Memory B cell (primary cell): ENCODE data around the gene PCNX2.
A peak's percentile ranks its signal among the peaks of the same experiment; 100 is the strongest.

Experiments
- ATAC-seq: fragments of 150-1000 bp; cut with Tn5 transposase; 2 replicates; pipeline ENCODE4 v1.10.0; 2021; ENCODE audit warnings: low read depth, mild to moderate bottlenecking, moderate library complexity
- DNase-seq, 2 donors: peaks; one replicate each; pipeline ENCODE4 v3.0.0; 2022; ENCODE audit warnings: low spot score in 2 of 2
- H3K27ac Mint-ChIP-seq: one replicate; pipeline ENCODE4 v1.8.0; 2022; ENCODE audit warnings: mild to moderate bottlenecking, moderate library complexity, mixed read lengths
- H3K27me3 Mint-ChIP-seq: one replicate; pipeline ENCODE4 v1.8.0; 2022; ENCODE audit warnings: mixed read lengths
- H3K36me3 Mint-ChIP-seq: one replicate; pipeline ENCODE4 v1.8.0; 2022; ENCODE audit warnings: mild to moderate bottlenecking, mixed read lengths
- H3K4me1 Mint-ChIP-seq: one replicate; pipeline ENCODE4 v1.8.0; 2022; ENCODE audit warnings: mixed read lengths
- H3K4me3 Mint-ChIP-seq: one replicate; pipeline ENCODE4 v1.8.0; 2022; ENCODE audit warnings: mild to moderate bottlenecking, moderate library complexity, mixed read lengths
- H3K9me3 Mint-ChIP-seq: one replicate; pipeline ENCODE4 v1.8.0; 2022; ENCODE audit warnings: mixed read lengths

The PCNX2 gene

DNA sequence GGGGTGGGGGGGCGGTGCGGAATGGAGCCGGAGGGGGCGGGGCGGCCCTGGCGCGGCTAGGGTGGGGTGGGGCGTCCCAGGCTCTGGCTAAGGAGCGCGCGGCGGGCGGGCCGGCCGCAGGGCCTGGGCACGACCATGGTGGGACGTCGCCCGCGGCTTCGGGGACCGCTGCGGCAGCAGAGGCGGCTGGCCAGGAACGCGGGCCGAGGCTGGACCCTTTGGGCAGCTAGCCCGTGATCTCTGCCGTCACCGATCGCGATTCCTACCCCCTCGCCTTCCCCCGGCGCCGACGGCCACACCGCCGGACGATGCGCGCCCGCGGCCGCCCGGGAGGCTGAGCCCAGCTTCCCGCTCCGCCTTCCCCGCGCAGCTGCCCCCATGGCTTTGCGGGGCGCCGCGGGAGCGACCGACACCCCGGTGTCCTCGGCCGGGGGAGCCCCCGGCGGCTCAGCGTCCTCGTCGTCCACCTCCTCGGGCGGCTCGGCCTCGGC, 32.2 kb upstream of the PCNX2 start, which contains the start of gene MAP3K21:
TSS of gene MAP3K21 (plus strand) at position 74 of the 491 bp plus-strand sequence. CDS start at position 379, 305 bp downstream.
- peak within 1 kb of the TSS; percentile 78 for H3K27ac Mint-ChIP-seq
- H3K4me1 Mint-ChIP-seq: peaks cover 13% of the 10 kb centered on the region
- H3K36me3 Mint-ChIP-seq: peaks cover 1% of the 10 kb centered on the region
- H3K4me3 Mint-ChIP-seq: peak within 1 kb of the TSS; percentile 76
- no peaks in the 10 kb centered on the region for H3K9me3 Mint-ChIP-seq
- no peak for ATAC-seq
- DNase-seq: peak in 1 of 2 donors; percentile 59
- peaks cover 3% of the 10 kb centered on the region for H3K27me3 Mint-ChIP-seq

- Mint-ChIP-seq H3K36me3 (peaks cover 1% of the 10 kb centered on the region), H3K27me3 (peaks cover 6% of the 10 kb centered on the region), H3K4me3 (peak overlapping the region; percentile 76), H3K4me1 (peaks cover 12% of the 10 kb centered on the region), H3K27ac (peak overlapping the region; percentile 78), H3K9me3 (no peaks in the 10 kb centered on the region)
- DNase-seq: peak; percentile 88 to 97
- peak; percentile 90 for ATAC-seq
Measured at GRCh38 chr1:233326811-233327650, 31.5 kb upstream of the PCNX2 start.

DNA sequence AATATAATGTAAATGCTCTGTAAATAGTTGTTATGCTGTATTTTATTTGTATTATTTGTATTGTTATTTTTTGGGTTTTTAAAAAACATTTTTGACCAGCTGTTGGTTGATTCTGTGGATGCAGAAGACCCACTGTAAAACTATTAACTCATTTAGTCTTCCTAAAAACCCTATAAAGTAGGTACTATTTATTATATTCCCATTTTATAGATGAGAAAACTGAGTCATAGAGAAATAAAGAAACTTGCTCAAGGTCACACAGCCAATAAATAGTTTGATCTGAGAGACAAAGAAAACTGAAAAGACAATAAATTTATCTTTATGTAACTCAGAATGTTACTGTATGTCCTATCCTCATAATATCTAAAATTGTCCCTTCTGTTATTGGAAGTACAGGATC, 30.8 kb upstream of the PCNX2 start:
- ATAC-seq: no peak
- H3K4me3 Mint-ChIP-seq: no peak overlapping the region
- DNase-seq: no peak

DNA sequence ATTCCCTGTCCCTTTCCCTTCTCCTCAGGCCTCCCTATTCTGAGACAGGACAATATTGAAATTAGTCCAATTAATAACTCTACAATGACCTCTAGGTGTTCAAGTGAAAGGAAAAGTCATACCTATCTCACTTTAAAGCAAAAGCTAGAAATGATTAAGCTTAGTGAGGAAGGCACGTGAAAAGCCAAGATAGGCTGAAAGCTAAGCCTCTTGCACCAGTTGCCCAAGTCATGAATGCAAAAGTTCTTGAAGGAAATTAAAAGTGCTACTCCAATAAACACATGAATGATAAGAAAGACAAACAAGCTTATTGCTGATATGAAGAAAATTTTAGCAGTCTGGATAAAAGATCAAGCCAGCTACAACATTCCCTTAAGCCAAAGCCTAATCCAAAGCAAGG, 28.2 kb upstream of the PCNX2 start:
- no peak overlapping the region for H3K4me3 Mint-ChIP-seq
- H3K36me3 Mint-ChIP-seq: peaks cover 1% of the 10 kb centered on the region
- no peak overlapping the region for H3K27ac Mint-ChIP-seq
- no peaks in the 10 kb centered on the region for H3K9me3 Mint-ChIP-seq
- H3K4me1 Mint-ChIP-seq: peaks cover 8% of the 10 kb centered on the region
- DNase-seq (no peak), ATAC-seq (no peak)
- H3K27me3 Mint-ChIP-seq: peaks cover 14% of the 10 kb centered on the region

More for the DNA sequence above, 30.8 kb upstream of the PCNX2 start:
- H3K27ac Mint-ChIP-seq: no peak overlapping the region
- H3K36me3 Mint-ChIP-seq: peaks cover 1% of the 10 kb centered on the region
- H3K27me3 Mint-ChIP-seq: peaks cover 7% of the 10 kb centered on the region
- H3K9me3 Mint-ChIP-seq: no peaks in the 10 kb centered on the region
- peaks cover 11% of the 10 kb centered on the region for H3K4me1 Mint-ChIP-seq

GRCh38 chr1:233320023-233320422, 24.5 kb upstream of the PCNX2 start:
- no peaks in the 10 kb centered on the region for H3K4me1 Mint-ChIP-seq
- no peaks in the 10 kb centered on the region for H3K36me3 Mint-ChIP-seq
- H3K9me3 Mint-ChIP-seq: no peaks in the 10 kb centered on the region
- no peak for ATAC-seq
- H3K27ac Mint-ChIP-seq: no peak overlapping the region
- peaks cover 17% of the 10 kb centered on the region for H3K27me3 Mint-ChIP-seq
- H3K4me3 Mint-ChIP-seq: no peak overlapping the region
- no peak for DNase-seq

DNA sequence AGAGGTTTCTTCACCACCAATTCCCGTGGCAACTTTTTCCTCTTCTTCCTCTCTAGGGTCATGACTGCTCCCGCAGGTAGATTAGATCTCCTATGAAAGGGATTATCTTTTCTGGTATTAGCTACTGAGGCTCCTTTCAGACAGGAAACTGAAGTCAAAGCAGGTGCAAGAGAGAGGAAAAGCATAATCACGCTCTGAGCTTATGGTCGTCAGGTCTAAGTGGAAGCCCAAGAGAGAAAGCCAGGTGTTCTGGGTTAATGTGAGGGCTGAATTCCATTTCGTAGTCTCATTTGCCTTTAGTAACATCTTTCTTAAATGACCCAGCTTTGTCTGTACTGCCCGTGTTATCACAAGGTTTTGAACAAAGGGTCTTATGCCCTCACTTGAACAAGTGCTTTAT, 23.7 kb upstream of the PCNX2 start:
- no peaks in the 10 kb centered on the region for H3K9me3 Mint-ChIP-seq
- H3K27me3 Mint-ChIP-seq: peaks cover 17% of the 10 kb centered on the region
- no peak overlapping the region for H3K27ac Mint-ChIP-seq
- no peak for ATAC-seq
- H3K36me3 Mint-ChIP-seq: no peaks in the 10 kb centered on the region
- no peak overlapping the region for H3K4me3 Mint-ChIP-seq
- no peaks in the 10 kb centered on the region for H3K4me1 Mint-ChIP-seq
- DNase-seq: no peak

DNA sequence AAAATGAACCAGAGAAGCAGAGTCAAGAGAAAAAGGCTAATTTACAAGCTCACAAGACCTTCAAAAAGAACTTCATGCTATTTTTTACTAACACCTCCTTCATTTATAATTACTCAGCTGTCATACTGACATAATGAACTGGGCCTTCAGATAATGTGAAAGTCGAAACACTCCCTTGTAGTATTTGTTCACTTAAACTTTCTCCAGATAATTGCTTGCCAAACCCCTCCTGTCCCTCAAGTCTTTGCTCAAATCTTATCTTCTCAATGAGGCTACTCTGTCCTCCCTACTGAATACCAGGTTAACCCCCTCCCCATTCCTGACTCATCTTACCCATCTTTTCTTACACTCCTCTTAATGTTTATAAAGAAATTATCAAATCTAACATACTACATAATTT, 20.9 kb upstream of the PCNX2 start:
- H3K4me3 Mint-ChIP-seq: no peak overlapping the region
- H3K27ac Mint-ChIP-seq: no peak overlapping the region
- peaks cover 10% of the 10 kb centered on the region for H3K27me3 Mint-ChIP-seq
- DNase-seq (no peak), ATAC-seq (no peak)
- no peaks in the 10 kb centered on the region for H3K9me3 Mint-ChIP-seq
- H3K36me3 Mint-ChIP-seq: no peaks in the 10 kb centered on the region
- H3K4me1 Mint-ChIP-seq: no peaks in the 10 kb centered on the region

DNA sequence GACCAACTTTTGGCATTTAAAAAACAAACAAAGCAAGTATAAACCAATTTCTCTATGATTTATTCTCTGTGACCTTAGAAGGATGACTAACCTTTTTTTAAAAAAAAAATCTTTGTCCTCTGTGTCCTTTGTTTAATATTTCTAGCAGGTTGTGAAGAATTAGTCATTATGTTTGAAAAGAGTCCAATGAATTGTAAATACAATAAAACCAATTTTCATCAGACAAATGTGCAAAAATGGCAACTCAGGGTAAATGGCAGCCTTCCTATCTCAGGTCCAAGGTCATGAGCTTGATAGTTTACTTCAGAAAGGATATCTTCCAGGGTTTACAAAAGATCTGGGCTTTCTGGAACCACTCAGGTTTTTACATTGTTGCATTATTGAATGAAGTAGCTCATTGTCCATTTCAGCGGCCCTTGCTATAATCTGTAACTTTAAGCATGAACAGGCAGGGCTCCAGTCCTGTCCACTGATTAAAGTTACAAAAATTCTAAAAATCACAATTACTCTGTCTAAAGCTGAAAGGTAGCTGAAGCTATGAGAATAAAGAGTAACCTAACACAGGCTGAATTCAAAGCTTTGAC, 20.3 kb upstream of the PCNX2 start:
- no peaks in the 10 kb centered on the region for H3K36me3 Mint-ChIP-seq
- H3K27me3 Mint-ChIP-seq: peaks cover 10% of the 10 kb centered on the region
- H3K4me1 Mint-ChIP-seq: no peaks in the 10 kb centered on the region
- no peak for ATAC-seq
- no peak overlapping the region for H3K27ac Mint-ChIP-seq
- no peak for DNase-seq
- H3K9me3 Mint-ChIP-seq: no peaks in the 10 kb centered on the region
- no peak overlapping the region for H3K4me3 Mint-ChIP-seq

- Mint-ChIP-seq H3K9me3 (no peaks in the 10 kb centered on the region), H3K27ac (no peak overlapping the region), H3K4me3 (no peak overlapping the region), H3K36me3 (no peaks in the 10 kb centered on the region), H3K27me3 (peaks cover 2% of the 10 kb centered on the region), H3K4me1 (no peaks in the 10 kb centered on the region)
- no peak for ATAC-seq
- DNase-seq: no peak
Measured at GRCh38 chr1:233313434-233314155, 18.1 kb upstream of the PCNX2 start.

- no peak overlapping the region for H3K4me3 Mint-ChIP-seq
- H3K27ac Mint-ChIP-seq: no peak overlapping the region
- H3K36me3 Mint-ChIP-seq: no peaks in the 10 kb centered on the region
- H3K4me1 Mint-ChIP-seq: no peaks in the 10 kb centered on the region
- ATAC-seq (peak; percentile 35), DNase-seq (peak in 1 of 2 donors; percentile 16)
- H3K27me3 Mint-ChIP-seq: peaks cover 2% of the 10 kb centered on the region
- H3K9me3 Mint-ChIP-seq: no peaks in the 10 kb centered on the region
Measured at GRCh38 chr1:233304489-233305102, 9.1 kb upstream of the PCNX2 start.

GRCh38 chr1:233300326-233300725, 4.8 kb upstream of the PCNX2 start:
- DNase-seq (no peak), ATAC-seq (no peak)
- no peak overlapping the region for H3K27ac Mint-ChIP-seq
- no peaks in the 10 kb centered on the region for H3K36me3 Mint-ChIP-seq
- peaks cover 2% of the 10 kb centered on the region for H3K27me3 Mint-ChIP-seq
- H3K4me3 Mint-ChIP-seq: no peak overlapping the region
- peaks cover 7% of the 10 kb centered on the region for H3K4me1 Mint-ChIP-seq
- no peaks in the 10 kb centered on the region for H3K9me3 Mint-ChIP-seq

GRCh38 chr1:233299450-233299849, 3.9 kb upstream of the PCNX2 start:
- ATAC-seq (no peak), DNase-seq (no peak)
- Mint-ChIP-seq H3K9me3 (no peaks in the 10 kb centered on the region), H3K4me1 (peaks cover 12% of the 10 kb centered on the region), H3K4me3 (no peak overlapping the region), H3K36me3 (no peaks in the 10 kb centered on the region), H3K27me3 (peaks cover under 1% of the 10 kb centered on the region), H3K27ac (no peak overlapping the region)

- H3K9me3 Mint-ChIP-seq: no peaks in the 10 kb centered on the region
- peak overlapping the region; percentile 93 for H3K27ac Mint-ChIP-seq
- DNase-seq (no peak), ATAC-seq (no peak)
- H3K4me3 Mint-ChIP-seq: peak overlapping the region; percentile 99
- H3K27me3 Mint-ChIP-seq: no peaks in the 10 kb centered on the region
- H3K36me3 Mint-ChIP-seq: no peaks in the 10 kb centered on the region
- peaks cover 14% of the 10 kb centered on the region for H3K4me1 Mint-ChIP-seq
Measured at GRCh38 chr1:233295975-233296322, 424 bp upstream of the PCNX2 start.

DNA sequence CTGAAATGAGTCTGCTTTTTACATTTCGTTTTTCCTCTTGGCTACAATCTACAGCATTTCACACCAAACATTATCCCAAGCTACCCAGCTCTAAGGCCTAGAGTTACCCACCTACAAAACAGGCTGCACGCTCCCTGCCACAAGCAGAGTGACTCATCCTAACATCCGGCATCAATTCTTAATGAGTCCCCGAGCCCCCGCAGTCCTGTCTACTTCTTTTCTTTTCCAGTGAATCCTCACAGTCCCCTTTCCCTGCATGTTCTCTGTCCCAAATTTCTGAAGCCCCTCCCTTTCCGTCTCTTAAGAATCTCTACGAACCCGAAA, 650 bp downstream of the PCNX2 start:
- no peaks in the 10 kb centered on the region for H3K9me3 Mint-ChIP-seq

More for the DNA sequence above, 650 bp downstream of the PCNX2 start:
- Mint-ChIP-seq H3K36me3 (no peaks in the 10 kb centered on the region), H3K27ac (peak overlapping the region; percentile 93), H3K4me1 (peaks cover 19% of the 10 kb centered on the region), H3K4me3 (peak overlapping the region; percentile 99), H3K27me3 (no peaks in the 10 kb centered on the region)
- ATAC-seq (no peak), DNase-seq (no peak)
